ENCODE results near the gene ATM.
"Not testable (repeated sequence)": the region's sequence is repeated elsewhere in the genome, so short reads cannot be mapped to it uniquely, and the experiment has no call there.

The ATM gene

GRCh38 chr11:108221911-108222573 lies 825 bp upstream of the ATM start:
- DNase-seq (ENCODE audit: low spot score), result no peak

- no peak for DNase-seq (ENCODE audit: low spot score)
Observed at GRCh38 chr11:108223348-108224149, 682 bp downstream of the ATM start.

- no peak for DNase-seq (ENCODE audit: low spot score)
Observed at GRCh38 chr11:108224366-108224765, 1.5 kb downstream of the ATM start.

- DNase-seq (ENCODE audit: low spot score), result no peak
Observed at GRCh38 chr11:108224911-108225786, 2.3 kb downstream of the ATM start.

GRCh38 chr11:108226036-108226435 lies 3.2 kb downstream of the ATM start:
- no peak for DNase-seq (ENCODE audit: low spot score)

- no peak for DNase-seq (ENCODE audit: low spot score)
Observed at GRCh38 chr11:108228251-108228650, 5.4 kb downstream of the ATM start.

- no peak for DNase-seq (ENCODE audit: low spot score)
Observed at GRCh38 chr11:108233277-108233945, 10.5 kb downstream of the ATM start.

- no peak for DNase-seq (ENCODE audit: low spot score)
Observed at GRCh38 chr11:108235192-108235591, 12.3 kb downstream of the ATM start.

GRCh38 chr11:108235633-108236032 lies 12.8 kb downstream of the ATM start:
- no peak for DNase-seq (ENCODE audit: low spot score)

GRCh38 chr11:108237058-108237481 lies 14.2 kb downstream of the ATM start:
- DNase-seq (ENCODE audit: low spot score), result no peak

- no peak for DNase-seq (ENCODE audit: low spot score)
Observed at GRCh38 chr11:108239076-108239475, 16.2 kb downstream of the ATM start.

GRCh38 chr11:108241330-108242037 lies 18.6 kb downstream of the ATM start:
- no peak for DNase-seq (ENCODE audit: low spot score)

GRCh38 chr11:108242422-108242821 lies 19.6 kb downstream of the ATM start:
- DNase-seq (ENCODE audit: low spot score), result no peak

- no peak for DNase-seq (ENCODE audit: low spot score)
Observed at GRCh38 chr11:108246308-108246707, 23.4 kb downstream of the ATM start.

- no peak for DNase-seq (ENCODE audit: low spot score)
Observed at GRCh38 chr11:108246885-108247284, 24.0 kb downstream of the ATM start.

GRCh38 chr11:108253176-108253575 lies 30.3 kb downstream of the ATM start:
- no peak for DNase-seq (ENCODE audit: low spot score)

GRCh38 chr11:108269583-108269982 lies 46.7 kb downstream of the ATM start:
- DNase-seq (ENCODE audit: low spot score), result no peak

GRCh38 chr11:108276985-108277616 lies 54.2 kb downstream of the ATM start:
- not testable (repeated sequence) for DNase-seq (ENCODE audit: low spot score)

GRCh38 chr11:108278546-108278945 lies 55.7 kb downstream of the ATM start:
- peak; percentile 7 for DNase-seq (ENCODE audit: low spot score)

GRCh38 chr11:108278954-108279353 lies 56.1 kb downstream of the ATM start:
- DNase-seq (ENCODE audit: low spot score), result no peak

GRCh38 chr11:108286370-108286769 lies 63.5 kb downstream of the ATM start:
- no peak for DNase-seq (ENCODE audit: low spot score)

Measured in iPS-NIHi11 (cell line).